CD8-positive, alpha-beta memory T cell (primary cell): ENCODE data around the gene TTC16. TPM values are rescaled to one million over a fixed set of nuclear protein-coding genes. Genes with fewer than 3 reads are reported as not detected.
"Not testable (repeated sequence)": the region's sequence is repeated elsewhere in the genome, so short reads cannot be mapped to it uniquely, and the experiment has no call there.

Experiments used
- CTCF ChIA-PET: fragments of 350-600 bp; sonication (Branson Sonifier 250); formaldehyde crosslinking; loops from one replicate; lab custom pipeline; 2021; ENCODE audit warnings: antibody characterized with exemption; lab: Charles Lee
- POLR2A ChIA-PET: fragments of 350-600 bp; sonication (Branson Sonifier 250); formaldehyde crosslinking; loops from one replicate; lab custom pipeline; 2021; ENCODE audit warnings: antibody characterized with exemption; lab: Charles Lee
- DNase-seq, 5 donors: peaks; one replicate each; pipeline versions ENCODE4 v3.0.0 to v3.0.0-alpha.2; 2020 to 2022; ENCODE audit warnings: mixed read lengths in 1 of 5
- H3K27ac ChIP-seq: one replicate; pipeline ENCODE4 v1.7.0; 2013; ENCODE audit warnings: low read depth, mild to moderate bottlenecking, low read length, moderate library complexity
- H3K27me3 ChIP-seq: 2 replicates; pipeline ENCODE4 v1.7.0; 2013; ENCODE audit warnings: low read length, mild to moderate bottlenecking; ENCODE audit not compliant: insufficient read depth, poor library complexity, severe bottlenecking
- H3K36me3 ChIP-seq: 2 replicates; pipeline ENCODE4 v1.7.0; 2013; ENCODE audit warnings: mild to moderate bottlenecking, low read length, moderate library complexity; ENCODE audit not compliant: insufficient read depth
- H3K4me1 ChIP-seq: 2 replicates; pipeline ENCODE4 v1.7.0; 2013; ENCODE audit warnings: mild to moderate bottlenecking, low read length, moderate library complexity; ENCODE audit not compliant: insufficient read depth
- H3K4me3 ChIP-seq: 2 replicates; pipeline ENCODE4 v1.7.0; 2013; ENCODE audit warnings: mild to moderate bottlenecking, low read length
- H3K9me3 ChIP-seq: 2 replicates; pipeline ENCODE4 v1.7.0; 2013; ENCODE audit warnings: mild to moderate bottlenecking, low read length
- H3K27ac Mint-ChIP-seq, 8 donors: one replicate each; pipeline ENCODE4 v1.8.0; 2020 to 2021; ENCODE audit warnings: mixed read lengths in 8 of 8, mild to moderate bottlenecking in 6 of 8, inconsistent platforms in 3 of 8, moderate library complexity in 3 of 8
- H3K27me3 Mint-ChIP-seq, 2 donors: one replicate each; pipeline ENCODE4 v1.8.0; 2020 to 2021; ENCODE audit warnings: mixed read lengths in 2 of 2, mild to moderate bottlenecking in 1 of 2, moderate library complexity in 1 of 2
- H3K36me3 Mint-ChIP-seq, 3 donors: one replicate each; pipeline ENCODE4 v1.8.0; 2020 to 2021; ENCODE audit warnings: mixed read lengths in 3 of 3, inconsistent platforms in 1 of 3, mild to moderate bottlenecking in 1 of 3
- H3K4me1 Mint-ChIP-seq, 3 donors: one replicate each; pipeline ENCODE4 v1.8.0; 2020 to 2021; ENCODE audit warnings: mixed read lengths in 3 of 3, inconsistent platforms in 1 of 3, mild to moderate bottlenecking in 1 of 3
- H3K4me3 Mint-ChIP-seq, 7 donors: one replicate each; pipeline ENCODE4 v1.8.0; 2020 to 2021; ENCODE audit warnings: mixed read lengths in 7 of 7, mild to moderate bottlenecking in 6 of 7, moderate library complexity in 4 of 7, inconsistent platforms in 2 of 7
- H3K9me3 Mint-ChIP-seq, 5 donors: one replicate each; pipeline ENCODE4 v1.8.0; 2020 to 2022; ENCODE audit warnings: mixed read lengths in 5 of 5, mild to moderate bottlenecking in 3 of 5, moderate library complexity in 2 of 5, inconsistent platforms in 1 of 5
- polyA plus RNA-seq: library from polyadenylated mRNA; unstranded; fragments of 300-500 nt; fragmentation: Illumina TruSeq; gene quantifications from one replicate; pipeline ENCODE4 v1.2.3, GENCODE V29; 2021
- total RNA-seq, 2 experiments: library from RNA; stranded (reverse); gene quantifications; one replicate each; pipeline ENCODE4 v1.2.3, GENCODE V29; 2021

Gene TTC16
- total and polyA plus RNA-seq, 3 experiments from 2014 or later: 1.6 to 7.1 (median 1.8) TPM

DNA sequence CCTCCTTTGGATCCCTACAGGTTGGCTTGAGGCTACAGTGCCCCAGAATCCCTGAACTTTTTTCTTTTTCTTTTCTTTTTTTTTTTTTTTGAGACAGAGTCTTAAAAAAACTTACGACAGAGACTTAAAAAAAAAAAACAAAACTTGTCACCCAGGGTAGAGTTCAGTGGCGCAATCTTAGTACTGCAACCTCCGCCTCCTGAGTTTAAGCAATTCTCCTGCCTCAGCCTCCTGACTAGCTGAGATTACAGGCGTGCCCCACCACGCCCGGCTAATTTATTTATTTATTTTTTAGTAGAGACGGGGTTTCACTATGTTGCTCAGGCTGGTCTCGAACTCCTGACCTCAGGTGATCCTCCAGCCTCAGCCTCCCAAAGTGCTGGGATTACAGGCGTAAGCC is 65.0 kb downstream of the TTC16 start:
- CTCF ChIA-PET: interaction anchor here (1.3 to 7.5 kb wide), 3 partner anchors 10 to 89 kb away, joined by 5 to 69 read pairs (median 5); partner anchors contain the start of gene TOR2A
- not testable (repeated sequence) for H3K9me3 Mint-ChIP-seq, H3K27me3 ChIP-seq, H3K27me3 Mint-ChIP-seq, H3K4me3 ChIP-seq, H3K27ac ChIP-seq, H3K36me3 ChIP-seq, H3K9me3 ChIP-seq
- Mint-ChIP-seq H3K4me3 (peak overlapping the region in 4 of 7 donors; percentile 49 to 100 (median 78)), H3K27ac (peak overlapping the region; percentile 71 to 100 (median 98)), H3K36me3 (peaks cover 0 to 12% (median 2%) of the 10 kb centered on the region in 3 donors), H3K4me1 (peaks cover 60 to 83% (median 76%) of the 10 kb centered on the region in 3 donors)
- H3K4me1 ChIP-seq: peaks cover 63% of the 10 kb centered on the region
- POLR2A ChIA-PET: interaction anchor here (2.3 kb wide), 1 partner anchor 10 kb away, joined by 14 read pairs; no protein-coding TSS in a partner anchor
- DNase-seq: peak in 1 of 5 donors; percentile 39

Other genes with a start within 250 kb of the TTC16 start
- 10 to 100 TPM; 14.5 to 15.2 TPM for gene STXBP1, start 103.8 kb upstream of the TTC16 start, total RNA-seq
- 8.2 TPM for gene STXBP1, start 103.8 kb upstream of the TTC16 start, polyA plus RNA-seq
- gene CFAP157, start 9.1 kb upstream of the TTC16 start, total RNA-seq: not detected
- 0.33 TPM for gene CFAP157, start 9.1 kb upstream of the TTC16 start, polyA plus RNA-seq
- gene PTRH1, start 416 bp upstream of the TTC16 start, total RNA-seq: 10 to 100 TPM; 34.4 to 35.9 TPM
- gene PTRH1, start 416 bp upstream of the TTC16 start, polyA plus RNA-seq: 40.7 TPM
- 10 to 100 TPM; 30.7 to 33.7 TPM for gene TOR2A, start 19.2 kb downstream of the TTC16 start, total RNA-seq
- gene TOR2A, start 19.2 kb downstream of the TTC16 start, polyA plus RNA-seq: 37.0 TPM
- gene SH2D3C, start 62.6 kb downstream of the TTC16 start, total RNA-seq: 10 to 100 TPM; 13.9 to 14.1 TPM
- 50.7 TPM for gene SH2D3C, start 62.6 kb downstream of the TTC16 start, polyA plus RNA-seq
- 100 to 1,000 TPM; 108 to 111 TPM for gene CDK9, start 70.0 kb downstream of the TTC16 start, total RNA-seq
- 72.3 TPM for gene CDK9, start 70.0 kb downstream of the TTC16 start, polyA plus RNA-seq
- gene FPGS, start 86.8 kb downstream of the TTC16 start, total RNA-seq: 100 to 1,000 TPM; 110 to 111 TPM
- gene FPGS, start 86.8 kb downstream of the TTC16 start, polyA plus RNA-seq: 68.0 TPM
- gene ENG, start 138.6 kb downstream of the TTC16 start, total RNA-seq: 10 to 100 TPM; 18.9 to 19.3 TPM
- gene ENG, start 138.6 kb downstream of the TTC16 start, polyA plus RNA-seq: 7.9 TPM
- gene AK1, start 161.6 kb downstream of the TTC16 start, total RNA-seq: 10 to 100 TPM; 15.8 to 20.0 TPM
- 0.23 TPM for gene AK1, start 161.6 kb downstream of the TTC16 start, polyA plus RNA-seq
- 10 to 100 TPM; 52.3 to 54.0 TPM for gene ST6GALNAC6, start 183.5 kb downstream of the TTC16 start, total RNA-seq
- 54.7 TPM for gene ST6GALNAC6, start 183.5 kb downstream of the TTC16 start, polyA plus RNA-seq
- 10 to 100 TPM; 32.9 to 43.2 TPM for gene ST6GALNAC4, start 201.0 kb downstream of the TTC16 start, total RNA-seq
- gene ST6GALNAC4, start 201.0 kb downstream of the TTC16 start, polyA plus RNA-seq: 28.7 TPM
- 1 to 10 TPM; 1.4 to 2.5 TPM for gene PIP5KL1, start 214.7 kb downstream of the TTC16 start, total RNA-seq
- gene PIP5KL1, start 214.7 kb downstream of the TTC16 start, polyA plus RNA-seq: 0.89 TPM
- 10 to 100 TPM; 73.8 to 75.5 TPM for gene DPM2, start 221.8 kb downstream of the TTC16 start, total RNA-seq
- 52.2 TPM for gene DPM2, start 221.8 kb downstream of the TTC16 start, polyA plus RNA-seq